GM12891 (cell line): ENCODE data around the gene TBX4.

Source experiments
- POLR2A ChIP-seq: IDR thresholded peaks from 2 replicates; pipeline ENCODE4 v1.6.1; 2011; ENCODE audit warnings: low read depth, low read length, control low read depth
- POLR2AphosphoS5 ChIP-seq: IDR thresholded peaks from 2 replicates; pipeline ENCODE4 v1.6.1; 2011; ENCODE audit warnings: low read depth, low read length, control low read depth
- SPI1 ChIP-seq: IDR thresholded peaks from 2 replicates; pipeline ENCODE4 v1.6.1; 2011; ENCODE audit warnings: low read depth, low read length, control low read depth
- TAF1 ChIP-seq: IDR thresholded peaks from 2 replicates; pipeline ENCODE4 v1.6.1; 2011; ENCODE audit warnings: low read depth, low read length, control low read depth

DNA sequence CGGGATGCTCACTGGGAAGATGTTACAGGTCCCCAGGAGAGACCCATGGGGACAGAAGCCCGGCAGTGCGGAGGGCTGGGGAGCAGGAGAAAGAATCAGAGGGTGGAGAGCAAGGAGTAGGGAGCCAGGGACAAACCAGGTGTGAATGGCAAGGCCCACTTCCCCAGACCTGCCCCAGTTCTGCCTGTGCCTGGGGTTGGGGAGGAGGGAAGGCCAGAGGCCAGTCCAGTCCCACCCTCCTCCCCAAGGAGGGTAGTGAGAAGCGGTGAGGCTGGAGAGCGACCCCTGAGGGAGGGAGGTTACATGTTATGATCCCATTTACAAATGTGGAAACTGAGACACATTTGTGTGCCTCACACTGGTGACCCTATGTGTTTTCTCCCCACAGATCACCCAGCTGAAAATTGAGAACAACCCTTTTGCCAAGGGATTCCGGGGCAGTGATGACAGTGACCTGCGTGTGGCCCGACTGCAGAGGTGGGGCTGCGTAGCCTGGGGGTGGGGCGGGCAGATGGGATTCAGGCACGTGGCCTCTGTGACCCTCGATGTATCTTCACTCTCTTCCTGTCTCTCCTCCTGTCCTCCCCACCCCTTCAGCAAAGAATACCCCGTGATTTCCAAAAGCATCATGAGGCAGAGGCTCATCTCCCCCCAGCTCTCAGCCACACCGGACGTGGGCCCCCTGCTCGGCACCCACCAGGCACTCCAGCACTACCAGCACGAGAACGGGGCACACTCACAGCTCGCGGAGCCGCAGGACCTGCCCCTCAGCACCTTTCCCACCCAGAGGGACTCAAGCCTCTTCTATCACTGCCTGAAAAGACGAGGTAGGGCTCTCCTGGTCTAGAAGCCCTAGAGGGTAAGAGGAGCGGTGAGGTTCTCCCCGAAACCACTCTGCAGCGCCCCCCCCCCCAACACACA lies 27.5 kb downstream of the TBX4 start:
- TF ChIP-seq POLR2AphosphoS5, result no peak
- no peak for TF ChIP-seq SPI1
- no peak for TF ChIP-seq TAF1
- no peak for TF ChIP-seq POLR2A
